Measurements from ENCODE around the gene NPVF. TPM values are rescaled to one million over a fixed set of nuclear protein-coding genes. Genes with fewer than 3 reads are reported as not detected.

The NPVF gene
- total and polyA plus RNA-seq, 2 of the 8 experiments (the other 6 are each of a cell fraction or from before 2014, with no cell fraction given) = not detected

DNA sequence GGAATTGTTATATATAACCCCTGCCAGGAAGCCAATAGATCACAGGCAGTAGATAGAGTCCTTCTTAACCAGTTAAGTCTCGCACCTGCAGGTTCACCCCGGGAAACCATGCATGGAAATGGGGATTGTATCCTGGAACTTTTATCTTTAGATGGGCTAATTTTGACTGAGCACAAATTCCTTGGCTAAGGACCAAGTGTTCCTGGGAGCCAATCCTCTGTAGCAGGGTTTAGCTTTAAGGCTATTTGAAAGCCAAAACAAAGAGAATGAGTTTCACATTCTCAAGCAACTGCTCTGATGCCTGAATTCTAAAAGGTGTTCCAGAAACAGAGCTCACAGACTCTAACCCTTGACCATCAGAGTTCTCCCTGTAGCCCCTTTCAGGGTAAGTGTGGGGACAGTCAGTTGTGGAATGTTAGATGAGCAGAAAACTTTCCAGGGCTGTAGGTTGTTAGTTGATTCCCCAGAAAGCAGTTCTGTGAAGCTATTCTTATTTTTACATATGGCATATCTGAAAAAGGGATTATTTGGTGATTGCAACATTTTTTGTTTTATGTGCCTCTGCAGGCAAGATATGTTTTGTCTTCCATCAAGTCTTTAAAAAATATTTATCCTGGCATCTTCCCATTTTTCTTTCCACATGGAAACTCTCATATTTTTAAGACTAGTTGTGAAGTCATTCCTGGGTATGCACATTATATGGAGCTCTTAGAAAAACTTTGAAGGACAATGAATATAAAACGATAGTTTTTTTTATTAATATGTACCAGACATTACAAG, 16.2 kb upstream of the NPVF start:
- Histone ChIP-seq H3K56ac (replicated peaks; ENCODE audit: insufficient read length, low read depth, low read length) (no peak overlapping the region), H3K79me2 (ENCODE audit: control insufficient read depth in 1 of 2, insufficient read depth in 2 of 2, low read length in 2 of 2) (no peaks in the 10 kb centered on the region)
- TF ChIP-seq KDM5A (IDR thresholded peaks at IDR 0.05; ENCODE audit: low read length) (no peak), KDM4A (IDR thresholded peaks at IDR 0.05; ENCODE audit: low read depth, low read length, severe bottlenecking) (no peak), CHD1 (IDR thresholded peaks at IDR 0.05; ENCODE audit: low read depth, low read length) (no peak), SIX5 (IDR thresholded peaks at IDR 0.05; ENCODE audit: low read depth, low read length) (no peak), NANOG (IDR thresholded peaks at IDR 0.05; ENCODE audit: insufficient read depth, low read depth, low read length, poor library complexity, severe bottlenecking) (peak; percentile 66)
- TF ChIP-seq, protein P1, sequence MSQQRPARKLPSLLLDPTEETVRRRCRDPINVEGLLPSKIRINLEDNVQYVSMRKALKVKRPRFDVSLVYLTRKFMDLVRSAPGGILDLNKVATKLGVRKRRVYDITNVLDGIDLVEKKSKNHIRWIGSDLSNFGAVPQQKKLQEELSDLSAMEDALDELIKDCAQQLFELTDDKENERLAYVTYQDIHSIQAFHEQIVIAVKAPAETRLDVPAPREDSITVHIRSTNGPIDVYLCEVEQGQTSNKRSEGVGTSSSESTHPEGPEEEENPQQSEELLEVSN (IDR thresholded peaks at IDR 0.05) = no peak

More for the DNA sequence above, 16.2 kb upstream of the NPVF start:
- no peak overlapping the region for H4K91ac ChIP-seq (replicated peaks; ENCODE audit: insufficient read length, low read length)
- no peak overlapping the region for H3K27ac ChIP-seq (ENCODE audit: low read depth, low read length)
- H3K9ac ChIP-seq (replicated peaks in 1 of 4; ENCODE audit: extremely low read depth in 1 of 4, low read depth in 3 of 4, low read length in 3 of 4) = no peak overlapping the region
- no peak overlapping the region for H2BK12ac ChIP-seq (ENCODE audit: low read depth, low read length)
- H2BK120ac ChIP-seq (replicated peaks; ENCODE audit: low read depth, low read length) = no peak overlapping the region
- peaks cover 0 to 3% of the 10 kb centered on the region in 2 experiments; a peak in 1 of 4 replicates for H3K9me3 ChIP-seq (ENCODE audit: insufficient read depth in 2 of 2, low read depth in 1 of 2, low read length in 1 of 2)
- H2BK5ac ChIP-seq (ENCODE audit: low read depth, low read length) = no peak overlapping the region
- H3K23ac ChIP-seq (ENCODE audit: insufficient read length) = no peak overlapping the region
- H3K27me3 ChIP-seq (replicated peaks in 1 of 4; ENCODE audit: control insufficient read depth in 3 of 4, extremely low read depth in 1 of 4, insufficient read depth in 3 of 4, low read length in 3 of 4) = peaks cover 0 to 9% (median 4%) of the 10 kb centered on the region in 4 experiments; a peak in 4 of 7 replicates
- H4K20me1 ChIP-seq (replicated peaks in 1 of 2; ENCODE audit: control insufficient read depth in 1 of 2, insufficient read depth in 2 of 2, low read length in 2 of 2) = no peaks in the 10 kb centered on the region
- H2AK5ac ChIP-seq (ENCODE audit: low read depth, low read length) = no peak overlapping the region
- no peak overlapping the region for H3K18ac ChIP-seq (ENCODE audit: extremely low read depth, low read length)
- peak in 1 of 2 experiments; percentile 17 for DNase-seq (ENCODE audit: low read depth in 1 of 2, low spot score in 2 of 2)
- no peak overlapping the region for H4K8ac ChIP-seq (ENCODE audit: extremely low read depth, insufficient read depth, low read length)
- H4K5ac ChIP-seq (ENCODE audit: insufficient read length, low read depth, low read length) = no peak overlapping the region
- H3K4me3 ChIP-seq (ENCODE audit: extremely low read depth in 1 of 4, insufficient read depth in 2 of 4, low read depth in 3 of 4, low read length in 4 of 4) = no peak overlapping the region
- H2AFZ ChIP-seq (ENCODE audit: low read length) = no peak overlapping the region
- H3K79me1 ChIP-seq (ENCODE audit: low read depth, low read length) = no peaks in the 10 kb centered on the region
- no peak overlapping the region for H3K4me2 ChIP-seq (ENCODE audit: insufficient read depth in 1 of 2, low read depth in 2 of 2, low read length in 2 of 2)
- WGBS, 2 experiments (ENCODE audit: extremely low coverage in 1 of 2, insufficient coverage in 1 of 2, insufficient read length in 1 of 2, insufficient replicate concordance in 2 of 2, low coverage in 1 of 2, low lambda C conversion rate in 2 of 2, missing lambda C conversion rate in 1 of 2) = 66% methylated on average over 3 of the region's 3 CpGs; no CpG with 5 or more reads in 1 of the 2 experiments
- H3K14ac ChIP-seq (ENCODE audit: insufficient read length) = no peak overlapping the region
- no peak overlapping the region for H2BK15ac ChIP-seq (ENCODE audit: low read length)
- FAIRE-seq = peak; percentile 84
- H3K4ac ChIP-seq (replicated peaks; ENCODE audit: insufficient read length, low read depth, low read length) = no peak overlapping the region
- no peak overlapping the region for H2BK20ac ChIP-seq (ENCODE audit: low read length)
- H3K23me2 ChIP-seq (ENCODE audit: low read depth, low read length) = no peaks in the 10 kb centered on the region; the same call in 1 of the 2 replicates
- peaks cover 0 to 5% (median 2%) of the 10 kb centered on the region in 4 experiments; a peak in 4 of 7 replicates for H3K4me1 ChIP-seq (replicated peaks in 1 of 4; ENCODE audit: control insufficient read depth in 3 of 4, insufficient read depth in 4 of 4, low read length in 3 of 4)
- no peaks in the 10 kb centered on the region for H3K36me3 ChIP-seq (ENCODE audit: control insufficient read depth in 2 of 4, insufficient read depth in 4 of 4, low read length in 3 of 4)
- CTCF ChIA-PET (ENCODE audit: partially characterized antibody) = interaction anchor here (1.1 to 2.5 kb wide), 3 partner anchors 15 to 610 kb away, joined by 4 to 12 read pairs (median 5); no protein-coding TSS in a partner anchor
- POLR2A ChIA-PET (ENCODE audit: partially characterized antibody) = interaction anchor here (0.8 kb wide), 1 partner anchor 12 kb away, joined by 3 read pairs; no protein-coding TSS in a partner anchor

Measured in H1 (cell line).